Osteocyte (in vitro differentiated cells): Measurements from ENCODE around the gene ELN. TPM values are rescaled to one million over a fixed set of nuclear protein-coding genes. Genes with fewer than 3 reads are reported as not detected.

Experiments used
- DNase-seq: peaks from one replicate; pipeline ENCODE4 v3.0.0; 2021; ENCODE audit warnings: mixed read lengths; ENCODE audit not compliant: unreplicated experiment; ENCODE audit errors: extremely low spot score
- H3K27ac Mint-ChIP-seq: one replicate; pipeline ENCODE4 v1.8.0; 2021; ENCODE audit warnings: mild to moderate bottlenecking, mixed read lengths; ENCODE audit not compliant: unreplicated experiment
- H3K27me3 Mint-ChIP-seq: one replicate; pipeline ENCODE4 v1.8.0; 2021; ENCODE audit warnings: mixed read lengths; ENCODE audit not compliant: unreplicated experiment
- H3K36me3 Mint-ChIP-seq: one replicate; pipeline ENCODE4 v1.8.0; 2021; ENCODE audit warnings: mixed read lengths; ENCODE audit not compliant: unreplicated experiment
- H3K4me1 Mint-ChIP-seq: one replicate; pipeline ENCODE4 v1.8.0; 2021; ENCODE audit warnings: mixed read lengths; ENCODE audit not compliant: unreplicated experiment
- H3K4me3 Mint-ChIP-seq: one replicate; pipeline ENCODE4 v1.8.0; 2021; ENCODE audit warnings: mild to moderate bottlenecking, moderate library complexity, mixed read lengths; ENCODE audit not compliant: unreplicated experiment
- H3K9me3 Mint-ChIP-seq: one replicate; pipeline ENCODE4 v1.8.0; 2021; ENCODE audit warnings: mixed read lengths; ENCODE audit not compliant: unreplicated experiment
- total RNA-seq: library from RNA; stranded (reverse); gene quantifications from 2 replicates; pipeline ENCODE4 v1.2.1, GENCODE V29; 2021
- TF ChIP-seq, protein P1 (sequence below): fragments of 200-600 bp; sonication (generic); IDR thresholded peaks from 2 replicates; pipeline ENCODE4 v1.5.0; 2021; ENCODE audit warnings: antibody characterized with exemption, mild to moderate bottlenecking, moderate library complexity

Gene ELN
- total RNA-seq, 1 donor from 2014 or later, result 13.5 TPM

GRCh38 chr7:74023786-74024185, 4.2 kb upstream of the ELN start:
- no peak for DNase-seq
- Mint-ChIP-seq H3K36me3 (no peaks in the 10 kb centered on the region), H3K27ac (no peak overlapping the region), H3K4me3 (no peak overlapping the region), H3K9me3 (no peaks in the 10 kb centered on the region), H3K4me1 (peaks cover 40% of the 10 kb centered on the region), H3K27me3 (peaks cover 4% of the 10 kb centered on the region)
- TF ChIP-seq, protein P1, sequence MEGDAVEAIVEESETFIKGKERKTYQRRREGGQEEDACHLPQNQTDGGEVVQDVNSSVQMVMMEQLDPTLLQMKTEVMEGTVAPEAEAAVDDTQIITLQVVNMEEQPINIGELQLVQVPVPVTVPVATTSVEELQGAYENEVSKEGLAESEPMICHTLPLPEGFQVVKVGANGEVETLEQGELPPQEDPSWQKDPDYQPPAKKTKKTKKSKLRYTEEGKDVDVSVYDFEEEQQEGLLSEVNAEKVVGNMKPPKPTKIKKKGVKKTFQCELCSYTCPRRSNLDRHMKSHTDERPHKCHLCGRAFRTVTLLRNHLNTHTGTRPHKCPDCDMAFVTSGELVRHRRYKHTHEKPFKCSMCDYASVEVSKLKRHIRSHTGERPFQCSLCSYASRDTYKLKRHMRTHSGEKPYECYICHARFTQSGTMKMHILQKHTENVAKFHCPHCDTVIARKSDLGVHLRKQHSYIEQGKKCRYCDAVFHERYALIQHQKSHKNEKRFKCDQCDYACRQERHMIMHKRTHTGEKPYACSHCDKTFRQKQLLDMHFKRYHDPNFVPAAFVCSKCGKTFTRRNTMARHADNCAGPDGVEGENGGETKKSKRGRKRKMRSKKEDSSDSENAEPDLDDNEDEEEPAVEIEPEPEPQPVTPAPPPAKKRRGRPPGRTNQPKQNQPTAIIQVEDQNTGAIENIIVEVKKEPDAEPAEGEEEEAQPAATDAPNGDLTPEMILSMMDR, result no peak

- Mint-ChIP-seq H3K4me1 (peaks cover 43% of the 10 kb centered on the region), H3K27ac (no peak overlapping the region), H3K36me3 (no peaks in the 10 kb centered on the region), H3K9me3 (no peaks in the 10 kb centered on the region), H3K27me3 (peaks cover 10% of the 10 kb centered on the region), H3K4me3 (no peak overlapping the region)
- TF ChIP-seq, protein P1, result no peak
- no peak for DNase-seq
Observed at GRCh38 chr7:74025146-74025545, 2.8 kb upstream of the ELN start.

GRCh38 chr7:74025730-74026129, 2.2 kb upstream of the ELN start:
- H3K4me1 Mint-ChIP-seq, result peaks cover 40% of the 10 kb centered on the region
- no peaks in the 10 kb centered on the region for H3K9me3 Mint-ChIP-seq
- H3K4me3 Mint-ChIP-seq, result no peak overlapping the region
- TF ChIP-seq, protein P1, result no peak
- no peaks in the 10 kb centered on the region for H3K36me3 Mint-ChIP-seq
- DNase-seq, result no peak
- H3K27me3 Mint-ChIP-seq, result peaks cover 10% of the 10 kb centered on the region
- no peak overlapping the region for H3K27ac Mint-ChIP-seq

DNA sequence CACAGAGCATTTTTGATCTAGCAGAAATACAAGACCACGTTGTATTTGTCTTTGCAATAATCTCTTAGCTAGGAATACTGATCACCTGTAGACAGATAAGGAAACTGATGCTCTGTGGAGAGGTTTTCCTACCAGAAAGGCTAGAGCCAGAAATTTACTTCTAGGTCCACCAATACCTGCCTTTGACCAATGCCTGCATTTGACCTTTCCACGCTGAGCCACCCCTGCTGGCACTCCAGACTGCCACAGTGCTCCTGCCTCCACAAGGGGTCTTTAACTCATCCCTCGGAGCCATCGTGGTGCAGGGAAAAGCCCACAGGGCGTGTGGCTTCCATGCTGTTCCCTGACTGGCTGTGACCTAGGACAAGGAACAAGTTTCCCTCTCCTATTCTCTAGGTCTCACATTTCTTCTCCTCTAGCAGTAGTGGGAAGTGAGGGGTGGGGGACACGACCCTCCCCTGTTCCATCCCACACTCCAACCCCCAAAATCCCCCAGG, 1.5 kb upstream of the ELN start:
- Mint-ChIP-seq H3K36me3 (no peaks in the 10 kb centered on the region), H3K27me3 (peaks cover 10% of the 10 kb centered on the region), H3K27ac (no peak overlapping the region), H3K9me3 (no peaks in the 10 kb centered on the region), H3K4me3 (no peak overlapping the region), H3K4me1 (peaks cover 40% of the 10 kb centered on the region)
- no peak for DNase-seq
- TF ChIP-seq, protein P1, result no peak

DNA sequence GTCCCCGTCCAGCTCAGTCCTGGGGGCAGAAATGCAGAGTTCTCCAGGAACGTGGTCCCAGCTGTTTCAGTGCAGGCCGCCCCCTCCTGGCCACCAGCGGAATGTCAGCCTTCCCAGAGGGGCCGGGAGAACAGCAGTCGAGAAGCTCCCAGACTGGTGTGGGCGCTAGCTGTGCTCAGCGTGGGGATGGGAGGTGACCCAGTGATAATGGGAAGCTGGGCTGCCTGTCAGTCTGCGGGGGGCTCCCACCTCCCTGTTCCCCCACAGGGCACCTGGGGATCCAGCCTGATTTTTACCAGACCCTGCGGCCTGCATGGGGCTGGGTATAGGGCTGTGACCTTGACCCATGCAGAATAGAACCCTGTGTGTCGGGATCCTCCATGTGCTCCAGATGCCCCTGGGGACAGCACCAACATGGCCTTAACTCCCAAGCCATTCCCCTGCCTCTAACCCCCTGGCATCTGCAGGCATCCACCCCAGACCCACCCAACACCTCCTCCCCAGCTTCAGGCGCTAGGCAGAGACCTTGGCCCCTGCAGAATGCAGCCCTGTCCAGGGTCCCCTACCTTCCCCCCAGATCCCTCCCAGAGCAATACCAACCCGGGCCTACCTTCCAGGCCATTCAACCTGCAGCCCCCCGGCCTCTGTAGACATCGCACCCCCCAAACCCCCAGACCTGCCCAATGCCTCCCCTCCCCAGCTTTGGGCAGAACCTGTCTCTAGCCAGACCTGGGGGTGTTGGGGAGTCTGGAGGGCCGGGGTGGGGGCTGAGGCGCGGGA, 880 bp upstream of the ELN start:
- H3K27ac Mint-ChIP-seq, result no peak overlapping the region
- TF ChIP-seq, protein P1, result peak; percentile 93
- peaks cover 43% of the 10 kb centered on the region for H3K4me1 Mint-ChIP-seq
- no peaks in the 10 kb centered on the region for H3K36me3 Mint-ChIP-seq
- no peaks in the 10 kb centered on the region for H3K9me3 Mint-ChIP-seq
- peaks cover 10% of the 10 kb centered on the region for H3K27me3 Mint-ChIP-seq
- DNase-seq, result peak; percentile 93
- no peak overlapping the region for H3K4me3 Mint-ChIP-seq
